OCI-LY3 (cell line): Measurements from ENCODE around the gene BLCAP.

ENCODE experiments used
- H2AFZ ChIP-seq: fragments of 200-600, 300-600 bp; shearing (Covaris generic); 2 replicates; pipeline ENCODE4 v1.6.0; 2014; ENCODE audit warnings: antibody characterized with exemption, low read depth, low read length
- H3K27ac ChIP-seq: fragments of 200-600, 300-600 bp; sonication (generic); 2 replicates; pipeline ENCODE4 v1.5.1; 2014; ENCODE audit warnings: mild to moderate bottlenecking, low read length, moderate library complexity, mixed read lengths
- H3K27me3 ChIP-seq: fragments of 200-600, 300-600 bp; sonication (generic); 2 replicates; pipeline ENCODE4 v1.6.1; 2014; ENCODE audit warnings: low read depth, low read length, mixed read lengths
- H3K36me3 ChIP-seq: fragments of 200-600, 300-600 bp; sonication (generic); replicated peaks from 2 replicates; pipeline ENCODE3; 2014; ENCODE audit warnings: low read depth, low read length, mixed read lengths
- H3K4me1 ChIP-seq: fragments of 300-600, 200-600 bp; sonication (generic); 2 replicates; pipeline ENCODE4 v1.6.1; 2014; ENCODE audit warnings: low read length, mixed read lengths
- H3K4me2 ChIP-seq: fragments of 200-600, 300-600 bp; sonication (generic); 2 replicates; pipeline ENCODE4 v1.6.1; 2014; ENCODE audit warnings: low read length, mixed read lengths
- H3K4me3 ChIP-seq: fragments of 300-600, 200-600 bp; sonication (generic); 2 replicates; pipeline ENCODE4 v1.5.1; 2014; ENCODE audit warnings: antibody characterized with exemption, mild to moderate bottlenecking, low read length, moderate library complexity
- H3K79me2 ChIP-seq: fragments of 300-600, 200-600 bp; shearing (Covaris generic); 2 replicates; pipeline ENCODE4 v1.6.1; 2014; ENCODE audit warnings: mild to moderate bottlenecking, low read length, mixed read lengths
- H3K9ac ChIP-seq: fragments of 300-600, 200-600 bp; shearing (Covaris generic); 2 replicates; pipeline ENCODE4 v1.6.0; 2014; ENCODE audit warnings: mild to moderate bottlenecking, low read length, moderate library complexity
- H3K9me3 ChIP-seq: fragments of 200-600, 300-600 bp; shearing (Covaris generic); 2 replicates; pipeline ENCODE4 v1.6.1; 2014; ENCODE audit warnings: low read length, mixed read lengths; ENCODE audit not compliant: insufficient read depth
- H4K20me1 ChIP-seq: fragments of 200-600, 300-600 bp; sonication (generic); 2 replicates; pipeline ENCODE4 v1.6.1; 2016; ENCODE audit warnings: low read length, mixed read lengths; ENCODE audit not compliant: insufficient read depth
- CTCF ChIP-seq: fragments of 200-600, 300-600 bp; sonication (generic); IDR thresholded peaks from 2 replicates; pipeline ENCODE4 v1.5.1; 2014; ENCODE audit warnings: antibody characterized with exemption, low read length, low read depth
- EZH2phosphoT487 ChIP-seq: fragments of 200-600 bp; shearing (Covaris generic); IDR thresholded peaks from 2 replicates; pipeline ENCODE4 v1.6.1; 2018; ENCODE audit warnings: antibody characterized with exemption, mixed run types, low read depth

The BLCAP gene

DNA sequence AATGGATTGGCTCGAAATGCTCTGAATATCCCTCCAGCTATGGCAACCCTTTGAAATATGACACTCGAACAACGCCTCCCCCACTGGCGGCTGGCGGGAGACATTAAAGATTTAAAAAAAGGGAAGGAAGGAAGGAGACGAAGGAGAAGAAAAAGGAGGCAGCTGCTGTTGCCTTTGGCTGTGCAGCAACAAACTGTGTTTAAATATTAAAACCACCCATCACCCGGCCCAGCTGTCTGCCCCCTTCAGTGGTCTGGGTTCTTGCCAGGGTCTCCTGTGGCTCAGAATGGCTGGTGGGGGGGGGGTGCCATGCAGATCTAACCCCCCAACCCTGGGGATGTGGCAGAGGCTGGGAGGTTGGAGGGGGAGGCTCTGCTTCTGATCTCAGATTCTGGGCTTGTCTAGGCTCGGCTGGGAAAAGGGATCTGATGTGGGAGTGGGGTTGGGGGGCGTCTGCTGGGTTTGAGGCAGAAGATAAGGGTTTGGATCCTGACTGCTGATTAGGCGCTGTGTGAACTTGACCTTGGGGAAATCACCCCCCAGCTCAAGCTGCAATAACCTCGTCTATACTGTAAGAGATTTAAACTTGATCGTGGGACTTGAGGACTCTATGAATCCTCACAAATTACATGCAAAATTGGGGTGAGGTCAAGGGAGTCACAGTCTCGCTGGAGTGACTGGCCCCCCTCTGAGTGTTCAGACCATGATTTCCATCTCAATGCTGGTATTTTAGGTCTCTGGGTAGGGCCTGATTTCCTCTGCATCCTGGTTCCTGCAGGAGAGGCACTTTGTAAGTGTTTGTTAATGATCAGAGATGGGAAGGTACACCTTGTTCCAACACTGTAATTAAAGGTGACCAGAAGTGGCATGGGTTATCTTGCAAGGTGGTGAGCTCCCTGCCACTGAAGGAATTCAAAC is 40.3 kb upstream of the BLCAP start:
- Histone ChIP-seq H3K27ac (no peak overlapping the region), H3K27me3 (peaks cover 70% of the 10 kb centered on the region), H3K9me3 (no peaks in the 10 kb centered on the region), H3K36me3 (no peaks in the 10 kb centered on the region), H3K79me2 (no peaks in the 10 kb centered on the region), H3K4me3 (no peak overlapping the region), H4K20me1 (no peaks in the 10 kb centered on the region), H3K4me2 (no peak overlapping the region), H3K4me1 (peaks cover 3% of the 10 kb centered on the region; the same call in 1 of the 2 replicates), H2AFZ (no peak overlapping the region), H3K9ac (no peak overlapping the region)
- TF ChIP-seq CTCF (no peak), EZH2phosphoT487 (no peak)

DNA sequence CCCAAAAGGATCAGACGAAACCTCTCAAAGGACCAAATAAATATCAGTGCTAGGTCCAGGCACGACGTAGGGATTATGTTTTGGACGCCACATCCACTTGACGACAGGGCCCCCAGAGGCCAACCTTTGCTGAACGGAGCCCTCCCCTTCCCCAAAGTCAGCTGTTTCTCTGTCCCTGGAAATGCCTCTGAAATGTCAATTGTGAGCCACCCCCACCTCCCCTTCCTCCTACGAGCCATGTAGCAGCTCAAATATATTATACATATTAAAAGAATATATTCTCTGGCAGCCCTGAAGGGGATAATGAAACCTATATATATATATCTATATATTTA is 39.6 kb upstream of the BLCAP start:
- Histone ChIP-seq H4K20me1 (no peaks in the 10 kb centered on the region), H3K4me1 (peaks cover 3% of the 10 kb centered on the region; the same call in 1 of the 2 replicates), H3K9ac (no peak overlapping the region), H3K9me3 (no peaks in the 10 kb centered on the region), H2AFZ (no peak overlapping the region), H3K27ac (no peak overlapping the region), H3K4me3 (no peak overlapping the region), H3K36me3 (no peaks in the 10 kb centered on the region), H3K79me2 (no peaks in the 10 kb centered on the region), H3K27me3 (peaks cover 74% of the 10 kb centered on the region), H3K4me2 (no peak overlapping the region)
- no peak for TF ChIP-seq CTCF
- TF ChIP-seq EZH2phosphoT487 = no peak

GRCh38 chr20:37566590-37567330 is 39.1 kb upstream of the BLCAP start:
- H4K20me1 ChIP-seq = no peaks in the 10 kb centered on the region
- no peak overlapping the region for H2AFZ ChIP-seq
- peaks cover 3% of the 10 kb centered on the region; the same call in 1 of the 2 replicates for H3K4me1 ChIP-seq
- TF ChIP-seq EZH2phosphoT487 (no peak), CTCF (no peak)
- H3K27me3 ChIP-seq = peaks cover 74% of the 10 kb centered on the region
- no peak overlapping the region for H3K4me3 ChIP-seq
- H3K4me2 ChIP-seq = no peak overlapping the region
- no peaks in the 10 kb centered on the region for H3K36me3 ChIP-seq
- no peaks in the 10 kb centered on the region for H3K79me2 ChIP-seq
- no peaks in the 10 kb centered on the region for H3K9me3 ChIP-seq
- H3K9ac ChIP-seq = no peak overlapping the region
- H3K27ac ChIP-seq = no peak overlapping the region

- Histone ChIP-seq H3K4me2 (no peak overlapping the region), H2AFZ (no peak overlapping the region), H3K27me3 (peaks cover 65% of the 10 kb centered on the region)
These were observed 37.6 kb upstream of the BLCAP start for GRCh38 chr20:37565134-37565811.

More at GRCh38 chr20:37565134-37565811, 37.6 kb upstream of the BLCAP start:
- Histone ChIP-seq H3K79me2 (no peaks in the 10 kb centered on the region), H3K9me3 (no peaks in the 10 kb centered on the region), H3K4me3 (no peak overlapping the region), H3K4me1 (peaks cover 3% of the 10 kb centered on the region; the same call in 1 of the 2 replicates), H4K20me1 (no peaks in the 10 kb centered on the region), H3K27ac (no peak overlapping the region), H3K36me3 (no peaks in the 10 kb centered on the region), H3K9ac (no peak overlapping the region)
- no peak for TF ChIP-seq CTCF
- TF ChIP-seq EZH2phosphoT487 = no peak
